Gastroesophageal sphincter (tissue), 3 donors: ENCODE measurements around the gene NCF4.

Source experiments
- POLR2A ChIP-seq, 2 donors: fragments of 450-650 bp; IDR thresholded peaks; one replicate each; pipeline ENCODE4 v1.6.1; 2017; ENCODE audit warnings: antibody characterized with exemption in 2 of 2, mild to moderate bottlenecking in 2 of 2, moderate library complexity in 1 of 2
- TF ChIP-seq, protein P1 (sequence below), 4 experiments: fragments of 200-600 bp in 2 of 4; fragments of 450-650 bp in 2 of 4; sonication (generic) in 1 of 4; IDR thresholded peaks; one replicate each; pipeline ENCODE4 v1.5.1; 2017 to 2019; ENCODE audit warnings: antibody characterized with exemption in 4 of 4, mild to moderate bottlenecking in 2 of 4, moderate library complexity in 2 of 4

DNA sequence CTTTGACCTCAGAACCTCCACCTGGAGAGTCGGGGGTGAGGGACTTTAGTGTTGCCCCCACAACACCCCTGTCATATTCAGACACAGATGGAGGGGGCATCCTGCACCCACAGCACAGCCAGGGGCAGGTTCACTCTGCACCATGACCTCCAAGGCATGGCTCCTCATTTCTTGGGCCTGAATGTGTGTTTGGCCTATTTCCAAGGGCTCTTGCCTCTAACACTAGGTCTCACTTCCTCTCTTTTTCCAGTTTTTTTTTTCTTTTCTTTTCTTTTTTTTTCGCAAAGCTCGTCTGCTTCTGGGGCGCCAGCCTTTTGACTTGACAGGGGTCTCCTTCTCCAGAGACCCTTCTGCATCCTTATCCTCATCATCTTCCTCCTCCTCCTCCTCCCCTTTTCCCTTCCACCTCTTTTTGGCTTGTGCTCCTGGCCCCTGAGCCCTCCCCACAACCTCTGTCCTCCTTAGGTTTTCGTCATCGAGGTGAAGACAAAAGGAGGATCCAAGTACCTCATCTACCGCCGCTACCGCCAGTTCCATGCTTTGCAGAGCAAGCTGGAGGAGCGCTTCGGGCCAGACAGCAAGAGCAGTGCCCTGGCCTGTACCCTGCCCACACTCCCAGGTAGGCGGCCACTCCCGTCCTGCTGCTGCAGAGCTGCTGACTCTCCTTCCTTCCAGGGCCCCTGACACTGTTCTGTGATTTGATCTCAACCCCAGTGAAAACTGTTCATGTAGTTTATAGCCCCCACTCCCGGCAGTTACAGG lies 3.8 kb downstream of the NCF4 start:
- no peak for TF ChIP-seq POLR2A (IDR thresholded peaks at IDR 0.05)
- TF ChIP-seq, protein P1, sequence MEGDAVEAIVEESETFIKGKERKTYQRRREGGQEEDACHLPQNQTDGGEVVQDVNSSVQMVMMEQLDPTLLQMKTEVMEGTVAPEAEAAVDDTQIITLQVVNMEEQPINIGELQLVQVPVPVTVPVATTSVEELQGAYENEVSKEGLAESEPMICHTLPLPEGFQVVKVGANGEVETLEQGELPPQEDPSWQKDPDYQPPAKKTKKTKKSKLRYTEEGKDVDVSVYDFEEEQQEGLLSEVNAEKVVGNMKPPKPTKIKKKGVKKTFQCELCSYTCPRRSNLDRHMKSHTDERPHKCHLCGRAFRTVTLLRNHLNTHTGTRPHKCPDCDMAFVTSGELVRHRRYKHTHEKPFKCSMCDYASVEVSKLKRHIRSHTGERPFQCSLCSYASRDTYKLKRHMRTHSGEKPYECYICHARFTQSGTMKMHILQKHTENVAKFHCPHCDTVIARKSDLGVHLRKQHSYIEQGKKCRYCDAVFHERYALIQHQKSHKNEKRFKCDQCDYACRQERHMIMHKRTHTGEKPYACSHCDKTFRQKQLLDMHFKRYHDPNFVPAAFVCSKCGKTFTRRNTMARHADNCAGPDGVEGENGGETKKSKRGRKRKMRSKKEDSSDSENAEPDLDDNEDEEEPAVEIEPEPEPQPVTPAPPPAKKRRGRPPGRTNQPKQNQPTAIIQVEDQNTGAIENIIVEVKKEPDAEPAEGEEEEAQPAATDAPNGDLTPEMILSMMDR (IDR thresholded peaks at IDR 0.05) = no peak
